Measurements from ENCODE around the gene AKT1. TPM values are rescaled to one million over a fixed set of nuclear protein-coding genes. Genes with fewer than 3 reads are reported as not detected.

AKT1 gene
- total and polyA plus RNA-seq, 2 of the 13 experiments (the other 11 are each of a cell fraction or from before 2014, with no cell fraction given), result 96.2 to 116 TPM

DNA sequence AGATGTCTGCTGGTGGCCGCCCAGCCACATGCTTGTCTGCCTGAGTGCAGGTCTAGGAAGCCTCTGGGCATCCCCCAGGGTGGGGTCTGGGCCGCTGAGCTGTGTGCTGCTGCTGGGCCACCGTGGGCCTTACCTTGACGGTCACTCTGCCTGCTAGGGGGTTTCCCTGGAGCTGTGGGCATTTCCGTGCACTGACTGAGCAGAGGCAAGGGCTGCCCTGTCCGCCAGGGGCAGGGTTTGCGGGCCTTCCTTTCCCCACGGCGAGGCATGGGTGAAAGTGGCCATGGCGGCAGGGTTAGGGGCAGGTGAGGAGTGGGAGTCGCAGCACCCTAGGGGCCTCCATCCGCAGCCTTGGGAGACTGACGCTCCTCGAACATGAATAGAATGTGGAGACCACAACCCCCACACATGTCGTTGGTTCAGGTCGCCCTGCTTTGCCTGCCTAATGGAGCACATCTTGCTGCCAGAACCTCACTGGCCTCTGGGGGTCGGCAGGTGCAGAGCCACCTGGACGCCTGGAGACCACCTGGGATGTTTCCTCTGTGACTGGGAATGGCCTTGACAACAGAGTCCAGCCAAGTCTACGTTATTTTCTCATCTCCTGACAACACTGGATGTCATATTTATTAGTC lies 7.8 kb upstream of the AKT1 start (continued):
- TF ChIP-seq ZC3H4 (CRISPR knock-in tag; IDR thresholded peaks at IDR 0.05; ENCODE audit: borderline replicate concordance) (no peak), ZC3H13 (CRISPR knock-in tag; IDR thresholded peaks at IDR 0.05) (peak; percentile 65; the same call in 1 of the 2 replicates), HMGA1 (CRISPR knock-in tag; conservative IDR thresholded peaks at IDR 0.05) (no peak), POGZ (CRISPR knock-in tag; IDR thresholded peaks at IDR 0.05) (no peak), REL (CRISPR knock-in tag; conservative IDR thresholded peaks at IDR 0.05) (no peak), ZNF781 (CRISPR knock-in tag; IDR thresholded peaks at IDR 0.05; ENCODE audit: borderline replicate concordance, not compliant biosample characterization) (no peak), CREM (IDR thresholded peaks at IDR 0.05) (no peak), CREM (CRISPR knock-in tag; IDR thresholded peaks at IDR 0.05) (no peak), TAF15 (IDR thresholded peaks at IDR 0.05; ENCODE audit: low read depth, low read length, poor library complexity, severe bottlenecking) (peak; percentile 16), ZNF644 (CRISPR knock-in tag; IDR thresholded peaks at IDR 0.05; ENCODE audit: low read depth) (no peak), ZNF329 (CRISPR knock-in tag; IDR thresholded peaks at IDR 0.05; ENCODE audit: low read depth) (no peak), HNRNPUL1 (IDR thresholded peaks at IDR 0.05; ENCODE audit: low read depth, low read length) (no peak), THYN1 (CRISPR knock-in tag; IDR thresholded peaks at IDR 0.05; ENCODE audit: borderline replicate concordance, low read depth) (no peak), DNMT3B (CRISPR knock-in tag; conservative IDR thresholded peaks at IDR 0.05) (no peak), RBM39 (IDR thresholded peaks at IDR 0.05; ENCODE audit: low read depth, low read length, poor library complexity, severe bottlenecking) (no peak)
- TF ChIP-seq, protein P1, sequence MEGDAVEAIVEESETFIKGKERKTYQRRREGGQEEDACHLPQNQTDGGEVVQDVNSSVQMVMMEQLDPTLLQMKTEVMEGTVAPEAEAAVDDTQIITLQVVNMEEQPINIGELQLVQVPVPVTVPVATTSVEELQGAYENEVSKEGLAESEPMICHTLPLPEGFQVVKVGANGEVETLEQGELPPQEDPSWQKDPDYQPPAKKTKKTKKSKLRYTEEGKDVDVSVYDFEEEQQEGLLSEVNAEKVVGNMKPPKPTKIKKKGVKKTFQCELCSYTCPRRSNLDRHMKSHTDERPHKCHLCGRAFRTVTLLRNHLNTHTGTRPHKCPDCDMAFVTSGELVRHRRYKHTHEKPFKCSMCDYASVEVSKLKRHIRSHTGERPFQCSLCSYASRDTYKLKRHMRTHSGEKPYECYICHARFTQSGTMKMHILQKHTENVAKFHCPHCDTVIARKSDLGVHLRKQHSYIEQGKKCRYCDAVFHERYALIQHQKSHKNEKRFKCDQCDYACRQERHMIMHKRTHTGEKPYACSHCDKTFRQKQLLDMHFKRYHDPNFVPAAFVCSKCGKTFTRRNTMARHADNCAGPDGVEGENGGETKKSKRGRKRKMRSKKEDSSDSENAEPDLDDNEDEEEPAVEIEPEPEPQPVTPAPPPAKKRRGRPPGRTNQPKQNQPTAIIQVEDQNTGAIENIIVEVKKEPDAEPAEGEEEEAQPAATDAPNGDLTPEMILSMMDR (CRISPR knock-in tag; IDR thresholded peaks at IDR 0.05), result no peak
- TF ChIP-seq, protein P2, sequence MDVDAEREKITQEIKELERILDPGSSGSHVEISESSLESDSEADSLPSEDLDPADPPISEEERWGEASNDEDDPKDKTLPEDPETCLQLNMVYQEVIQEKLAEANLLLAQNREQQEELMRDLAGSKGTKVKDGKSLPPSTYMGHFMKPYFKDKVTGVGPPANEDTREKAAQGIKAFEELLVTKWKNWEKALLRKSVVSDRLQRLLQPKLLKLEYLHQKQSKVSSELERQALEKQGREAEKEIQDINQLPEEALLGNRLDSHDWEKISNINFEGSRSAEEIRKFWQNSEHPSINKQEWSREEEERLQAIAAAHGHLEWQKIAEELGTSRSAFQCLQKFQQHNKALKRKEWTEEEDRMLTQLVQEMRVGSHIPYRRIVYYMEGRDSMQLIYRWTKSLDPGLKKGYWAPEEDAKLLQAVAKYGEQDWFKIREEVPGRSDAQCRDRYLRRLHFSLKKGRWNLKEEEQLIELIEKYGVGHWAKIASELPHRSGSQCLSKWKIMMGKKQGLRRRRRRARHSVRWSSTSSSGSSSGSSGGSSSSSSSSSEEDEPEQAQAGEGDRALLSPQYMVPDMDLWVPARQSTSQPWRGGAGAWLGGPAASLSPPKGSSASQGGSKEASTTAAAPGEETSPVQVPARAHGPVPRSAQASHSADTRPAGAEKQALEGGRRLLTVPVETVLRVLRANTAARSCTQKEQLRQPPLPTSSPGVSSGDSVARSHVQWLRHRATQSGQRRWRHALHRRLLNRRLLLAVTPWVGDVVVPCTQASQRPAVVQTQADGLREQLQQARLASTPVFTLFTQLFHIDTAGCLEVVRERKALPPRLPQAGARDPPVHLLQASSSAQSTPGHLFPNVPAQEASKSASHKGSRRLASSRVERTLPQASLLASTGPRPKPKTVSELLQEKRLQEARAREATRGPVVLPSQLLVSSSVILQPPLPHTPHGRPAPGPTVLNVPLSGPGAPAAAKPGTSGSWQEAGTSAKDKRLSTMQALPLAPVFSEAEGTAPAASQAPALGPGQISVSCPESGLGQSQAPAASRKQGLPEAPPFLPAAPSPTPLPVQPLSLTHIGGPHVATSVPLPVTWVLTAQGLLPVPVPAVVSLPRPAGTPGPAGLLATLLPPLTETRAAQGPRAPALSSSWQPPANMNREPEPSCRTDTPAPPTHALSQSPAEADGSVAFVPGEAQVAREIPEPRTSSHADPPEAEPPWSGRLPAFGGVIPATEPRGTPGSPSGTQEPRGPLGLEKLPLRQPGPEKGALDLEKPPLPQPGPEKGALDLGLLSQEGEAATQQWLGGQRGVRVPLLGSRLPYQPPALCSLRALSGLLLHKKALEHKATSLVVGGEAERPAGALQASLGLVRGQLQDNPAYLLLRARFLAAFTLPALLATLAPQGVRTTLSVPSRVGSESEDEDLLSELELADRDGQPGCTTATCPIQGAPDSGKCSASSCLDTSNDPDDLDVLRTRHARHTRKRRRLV (CRISPR knock-in tag; IDR thresholded peaks at IDR 0.05), result no peak
